CMK (cell line): ENCODE results near the gene NADSYN1.

Experiments
- DNase-seq: peaks from one replicate; pipeline ENCODE4 v3.0.0-alpha.2; 2010; ENCODE audit warnings: low read depth

Gene NADSYN1

GRCh38 chr11:71433648-71434450 lies 19.2 kb upstream of the NADSYN1 start:
- no peak for DNase-seq

GRCh38 chr11:71434576-71435130 lies 18.4 kb upstream of the NADSYN1 start:
- no peak for DNase-seq

- no peak for DNase-seq
Observed at GRCh38 chr11:71435278-71435951, 17.6 kb upstream of the NADSYN1 start.

GRCh38 chr11:71436861-71437260 lies 16.1 kb upstream of the NADSYN1 start:
- DNase-seq, result no peak

GRCh38 chr11:71437399-71437798 lies 15.6 kb upstream of the NADSYN1 start:
- no peak for DNase-seq

- DNase-seq, result no peak
Observed at GRCh38 chr11:71437879-71438278, 15.1 kb upstream of the NADSYN1 start.

- no peak for DNase-seq
Observed at GRCh38 chr11:71438650-71439049, 14.4 kb upstream of the NADSYN1 start.

- no peak for DNase-seq
Observed at GRCh38 chr11:71440021-71440755, 12.8 kb upstream of the NADSYN1 start.

- no peak for DNase-seq
Observed at GRCh38 chr11:71441251-71441650, 11.8 kb upstream of the NADSYN1 start.

- DNase-seq, result no peak
Observed at GRCh38 chr11:71442123-71442522, 10.9 kb upstream of the NADSYN1 start.

GRCh38 chr11:71442880-71443279 lies 10.1 kb upstream of the NADSYN1 start:
- DNase-seq, result no peak

- DNase-seq, result no peak
Observed at GRCh38 chr11:71443736-71444445, 9.1 kb upstream of the NADSYN1 start.

- no peak for DNase-seq
Observed at GRCh38 chr11:71444811-71445210, 8.2 kb upstream of the NADSYN1 start.

GRCh38 chr11:71446150-71446549 lies 6.9 kb upstream of the NADSYN1 start:
- DNase-seq, result no peak

GRCh38 chr11:71446942-71447688 lies 5.9 kb upstream of the NADSYN1 start:
- no peak for DNase-seq

- no peak for DNase-seq
Observed at GRCh38 chr11:71447791-71448256, 5.2 kb upstream of the NADSYN1 start.

GRCh38 chr11:71448257-71449171 lies 4.5 kb upstream of the NADSYN1 start, which contains the start of gene DHCR7:
Gene DHCR7, minus strand, starts transcription at chr11:71448393. Its CDS starts 3,441 bp downstream, at chr11:71444952.
- DNase-seq, result peak; percentile 95

- no peak for DNase-seq
Observed at GRCh38 chr11:71449596-71449995, 3.4 kb upstream of the NADSYN1 start.

- no peak for DNase-seq
Observed at GRCh38 chr11:71450507-71450906, 2.5 kb upstream of the NADSYN1 start.

GRCh38 chr11:71450939-71451338 lies 2.1 kb upstream of the NADSYN1 start:
- DNase-seq, result no peak
